ENCODE measurements around the gene DQX1. TPM values are rescaled to one million over a fixed set of nuclear protein-coding genes. Genes with fewer than 3 reads are reported as not detected.
"Not testable (repeated sequence)": the region's sequence is repeated elsewhere in the genome, so short reads cannot be mapped to it uniquely, and the experiment has no call there.

The DQX1 gene
- total RNA-seq, 1 donor from 2014 or later, result not detected

DNA sequence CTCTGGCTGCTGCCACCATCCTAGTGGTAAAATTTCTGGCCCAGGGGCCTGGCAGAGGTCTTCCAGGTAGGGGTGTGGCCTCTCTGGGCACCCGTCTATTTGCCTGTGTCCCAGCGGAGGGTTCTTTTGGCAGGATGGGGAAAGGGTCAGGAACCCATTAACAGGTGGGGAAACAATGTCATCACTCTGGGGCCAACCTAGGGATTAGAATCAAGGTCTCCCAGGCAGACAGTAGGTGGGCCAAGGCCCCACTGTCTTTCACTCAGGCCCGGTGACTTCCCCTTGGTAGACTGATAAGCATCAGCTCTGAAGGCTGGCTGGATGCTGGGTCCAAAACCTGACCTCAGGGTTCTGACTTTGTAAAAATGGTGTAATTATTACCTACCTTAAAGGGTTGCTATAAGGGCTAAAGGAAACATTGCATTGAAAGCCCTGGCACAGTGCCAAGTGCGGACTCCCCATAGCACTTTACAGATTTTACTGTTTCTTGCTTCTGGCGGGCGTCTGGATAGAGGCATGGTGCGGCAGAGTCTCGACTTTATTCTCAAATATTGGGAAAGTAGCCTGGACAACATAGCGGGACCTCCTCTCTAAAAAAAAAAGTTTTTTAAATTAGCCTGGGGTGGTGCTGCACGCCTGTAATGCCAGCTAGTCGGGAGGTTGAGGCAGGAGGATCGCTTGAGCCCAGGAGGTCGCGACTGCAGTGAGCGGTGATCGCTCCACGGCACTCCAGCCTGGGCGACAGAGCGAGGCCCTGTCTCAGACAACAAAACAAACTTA, 28.8 kb downstream of the DQX1 start:
- DNase-seq (ENCODE audit: low read depth in 2 of 2), result no peak

DNA sequence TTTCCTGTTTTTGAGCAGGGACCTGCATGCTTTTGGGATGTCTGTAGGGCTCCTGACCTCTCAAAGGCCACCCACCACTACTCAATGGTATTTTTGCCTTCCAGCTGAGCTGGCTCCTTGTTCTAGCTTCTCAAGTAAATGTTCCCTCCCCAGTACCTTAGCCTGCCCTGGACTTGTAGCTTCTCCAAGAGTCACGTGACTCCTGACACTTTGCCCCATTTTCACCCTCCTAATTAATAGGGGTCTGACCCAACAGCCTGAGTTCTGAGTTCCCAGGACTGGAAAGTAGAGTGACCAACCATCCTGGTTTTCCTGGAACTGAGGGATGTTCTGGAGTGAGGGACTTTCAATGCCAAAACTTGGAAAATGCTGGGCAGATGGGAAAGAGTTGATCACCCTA, 30.6 kb downstream of the DQX1 start:
- DNase-seq (ENCODE audit: low read depth in 2 of 2), result no peak

DNA sequence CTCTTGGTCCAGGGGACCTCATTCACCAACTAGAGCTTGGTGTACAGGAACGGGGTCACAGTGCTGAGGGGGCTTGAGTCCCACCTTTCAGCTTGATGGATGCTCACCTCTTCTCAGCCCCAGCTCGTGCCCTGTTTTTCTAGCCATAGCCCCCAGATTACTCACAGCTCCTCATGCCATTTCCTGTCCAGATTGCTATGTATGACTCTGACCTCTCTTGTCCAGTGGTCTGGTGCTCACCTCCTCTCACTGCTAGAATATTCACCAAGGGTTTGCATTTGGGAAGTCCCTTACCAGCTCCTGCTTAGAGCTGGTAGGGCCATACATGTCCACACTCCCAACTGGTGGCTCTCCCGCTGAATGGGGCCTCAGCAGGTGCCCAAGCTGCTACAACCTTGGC, 32.5 kb downstream of the DQX1 start:
- no peak for DNase-seq (ENCODE audit: low read depth in 2 of 2)

DNA sequence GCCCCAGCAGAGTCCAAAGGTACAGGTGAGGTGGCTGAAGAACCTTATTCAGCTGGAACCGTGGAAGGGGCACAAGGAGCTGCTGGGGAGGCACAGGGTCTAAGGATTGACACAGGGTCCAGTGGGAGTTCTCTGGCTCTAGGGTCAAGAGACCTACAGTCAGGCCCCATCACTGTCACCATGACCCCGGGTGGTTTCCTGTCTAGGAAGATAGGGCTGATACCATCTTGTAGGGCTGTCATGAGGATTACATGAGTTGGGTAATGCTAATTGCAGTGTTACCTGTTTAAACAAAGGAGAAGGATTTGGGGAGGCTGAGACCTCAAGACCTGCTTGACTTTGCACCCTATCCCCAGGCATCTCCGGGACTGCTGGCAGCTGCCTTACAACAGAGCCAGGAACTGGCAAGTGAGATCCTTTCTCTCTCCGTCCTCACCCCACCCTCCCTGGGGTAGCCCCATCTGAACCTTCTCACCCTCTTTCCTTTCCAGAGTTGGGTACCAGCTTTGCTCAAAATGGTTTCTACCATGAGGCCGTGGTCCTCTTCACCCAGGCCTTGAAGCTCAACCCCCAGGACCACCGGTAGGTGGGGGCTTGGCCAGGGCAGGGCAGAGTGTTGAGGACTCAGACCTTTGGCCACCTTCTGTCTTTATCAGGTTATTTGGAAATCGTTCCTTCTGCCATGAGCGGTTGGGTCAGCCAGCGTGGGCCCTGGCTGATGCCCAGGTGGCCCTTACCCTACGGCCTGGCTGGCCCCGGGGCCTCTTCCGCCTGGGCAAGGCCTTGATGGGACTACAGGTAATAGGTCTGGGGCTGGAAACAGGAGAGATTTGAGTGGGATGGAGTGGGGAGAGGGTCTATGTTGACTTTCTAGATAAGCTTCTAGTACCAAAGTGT, 34.1 kb downstream of the DQX1 start:
- DNase-seq (ENCODE audit: low read depth in 2 of 2), result no peak

DNA sequence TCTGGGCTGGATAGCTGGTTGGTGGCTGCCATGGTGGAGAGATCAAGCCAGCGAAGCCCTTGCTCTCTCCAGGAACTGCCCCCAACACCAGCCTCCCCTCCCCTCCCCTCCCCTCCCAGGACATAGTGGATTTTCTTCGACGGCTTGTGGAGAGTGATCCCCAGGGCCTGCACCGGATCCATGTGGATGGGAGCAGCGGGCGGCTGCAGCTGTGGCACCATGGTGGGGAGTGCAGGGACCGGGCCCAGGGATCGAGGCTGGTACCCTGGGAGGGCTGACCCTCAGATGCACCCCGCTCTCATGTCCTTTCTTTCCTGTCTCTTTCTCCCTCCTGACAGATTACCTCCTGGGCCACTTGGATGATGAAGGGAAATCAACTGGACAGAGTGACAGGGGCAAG, 36.1 kb downstream of the DQX1 start:
- DNase-seq (ENCODE audit: low read depth in 2 of 2), result no peak

DNA sequence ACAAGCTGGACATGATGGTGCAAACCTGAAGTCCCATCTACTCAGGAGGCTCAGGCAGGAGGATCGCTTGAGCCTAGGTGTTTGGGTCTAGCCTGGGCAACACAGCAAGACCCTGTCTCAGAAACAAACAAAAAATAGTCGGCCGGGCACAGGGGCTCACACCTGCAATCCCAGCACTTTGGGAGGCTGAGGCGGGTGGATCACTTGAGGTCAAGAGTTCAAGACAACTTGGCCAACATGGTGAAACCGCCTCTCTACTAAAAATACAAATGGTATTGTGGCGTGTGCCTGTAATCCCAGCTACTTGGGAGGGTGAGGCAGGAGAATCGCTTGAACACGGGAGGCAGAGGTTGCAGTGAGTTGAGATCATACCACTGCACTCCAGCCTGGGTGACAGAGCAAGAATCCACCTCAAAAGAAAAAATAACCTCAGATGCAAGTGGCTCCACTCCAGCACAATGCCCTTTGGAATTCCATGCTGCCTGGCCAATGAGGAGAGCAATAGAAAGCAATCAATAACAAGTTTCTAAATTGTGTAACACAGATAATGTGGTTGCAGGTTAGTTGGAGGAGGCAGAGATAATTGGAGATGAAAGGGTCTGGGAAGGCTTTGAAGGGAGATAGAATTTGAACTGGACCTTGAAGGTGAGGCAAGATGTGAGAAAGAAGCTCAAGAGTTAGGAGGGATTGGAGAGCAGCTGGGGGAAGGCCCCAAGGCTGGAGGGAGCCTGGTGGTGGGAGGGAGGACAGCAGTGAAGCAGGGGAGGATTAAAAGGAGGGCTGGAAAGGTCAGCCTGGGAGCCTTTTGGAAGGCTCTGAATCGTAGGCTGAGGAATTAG, 37.2 kb downstream of the DQX1 start:
- DNase-seq (ENCODE audit: low read depth in 2 of 2), result no peak

DNA sequence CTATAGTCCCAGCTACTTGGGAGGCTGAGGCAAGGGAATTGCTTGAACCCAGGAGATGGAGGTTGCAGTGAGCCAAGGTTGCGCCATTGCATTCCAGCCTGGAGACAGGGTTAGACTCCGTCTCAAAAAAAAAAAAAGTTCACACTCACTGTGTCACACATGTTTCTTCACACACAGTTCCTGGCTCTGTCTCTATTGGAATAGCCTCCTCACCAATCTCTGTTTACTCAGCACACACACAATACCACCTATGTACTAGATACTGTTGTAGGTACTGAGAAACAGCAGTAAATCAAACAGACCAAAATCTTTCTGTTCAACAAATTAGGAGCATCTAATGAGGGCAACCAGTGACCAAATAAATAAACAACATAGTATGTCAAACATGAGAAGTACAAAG, 39.9 kb downstream of the DQX1 start:
- DNase-seq (ENCODE audit: low read depth in 2 of 2), result no peak

DNA sequence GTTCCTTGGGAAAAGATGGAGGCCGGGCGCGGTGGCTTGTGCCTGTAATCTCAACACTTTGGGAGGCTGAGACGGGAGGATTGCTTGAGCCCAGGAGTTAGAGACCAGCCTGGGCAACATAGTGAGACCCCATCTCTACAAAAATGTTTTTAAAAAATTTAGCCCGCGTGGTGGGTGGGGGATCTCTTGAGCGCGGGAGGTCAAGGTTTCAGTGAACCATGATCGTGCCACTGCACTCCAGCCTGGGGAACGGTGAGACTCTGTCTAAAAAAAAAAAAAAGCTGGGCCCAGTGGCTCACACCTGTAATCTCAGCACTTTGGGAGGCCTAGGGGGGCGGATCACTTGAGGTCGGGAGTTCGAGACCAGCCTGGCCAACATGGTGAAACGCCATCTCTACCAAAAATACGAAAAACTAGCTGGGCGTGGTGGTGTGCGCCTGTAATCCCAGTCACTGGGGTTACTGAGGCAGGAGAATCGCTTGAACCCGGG, 42.3 kb downstream of the DQX1 start:
- not testable (repeated sequence) for DNase-seq (ENCODE audit: low read depth in 2 of 2)

DNA sequence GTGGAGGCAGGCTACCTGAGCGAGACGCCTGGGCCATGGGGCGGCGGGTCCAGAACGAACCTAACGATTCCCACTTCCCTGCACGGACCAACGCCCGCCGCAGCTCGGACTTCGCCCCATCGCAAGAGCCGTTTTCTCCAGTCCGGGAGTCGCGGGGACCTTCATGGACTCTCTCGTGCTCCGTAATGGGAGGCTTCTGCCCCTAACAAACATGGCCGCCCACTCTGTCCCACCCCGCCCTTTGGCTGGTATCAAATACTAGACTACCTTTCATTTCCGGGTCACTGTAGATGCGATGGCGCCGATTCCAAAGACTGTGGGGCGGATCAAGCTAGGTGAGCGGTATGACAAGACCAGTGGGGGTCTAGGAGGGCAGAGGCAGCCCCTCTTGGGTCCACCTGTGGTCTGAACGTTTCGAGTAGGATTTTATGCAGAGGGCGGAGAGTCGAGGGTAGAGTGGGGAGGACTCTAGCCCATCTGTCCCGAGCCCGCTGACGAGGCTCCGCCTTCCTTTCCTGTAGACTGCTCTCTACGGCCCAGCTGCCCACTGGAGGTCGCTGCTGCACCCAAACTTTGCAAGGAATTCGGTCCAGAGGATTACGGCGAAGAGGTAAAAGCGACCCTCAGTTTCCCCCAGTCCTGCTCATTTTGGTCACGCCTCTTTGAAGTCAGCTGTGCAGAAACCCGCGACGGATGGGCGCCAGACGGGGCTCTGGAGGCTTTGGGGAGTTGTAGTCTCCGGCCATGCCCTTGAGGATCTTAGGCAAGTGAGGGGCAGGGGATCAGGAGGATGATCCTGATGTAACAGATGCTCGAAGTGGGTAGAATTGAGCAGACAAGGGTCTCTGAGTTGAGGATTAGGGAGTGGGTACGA, 43.0 kb downstream of the DQX1 start, which contains the start of the genes CCDC142 and TTC31:
TSS of gene CCDC142 (minus strand) at position 198 of the 874 bp plus-strand sequence. CDS start at position 37, 161 bp downstream.
TSS of gene TTC31 (plus strand) at position 281 of the 874 bp plus-strand sequence. CDS start at position 296, 15 bp downstream.
- DNase-seq (ENCODE audit: low read depth in 2 of 2), result peak; percentile 88 to 97

DNA sequence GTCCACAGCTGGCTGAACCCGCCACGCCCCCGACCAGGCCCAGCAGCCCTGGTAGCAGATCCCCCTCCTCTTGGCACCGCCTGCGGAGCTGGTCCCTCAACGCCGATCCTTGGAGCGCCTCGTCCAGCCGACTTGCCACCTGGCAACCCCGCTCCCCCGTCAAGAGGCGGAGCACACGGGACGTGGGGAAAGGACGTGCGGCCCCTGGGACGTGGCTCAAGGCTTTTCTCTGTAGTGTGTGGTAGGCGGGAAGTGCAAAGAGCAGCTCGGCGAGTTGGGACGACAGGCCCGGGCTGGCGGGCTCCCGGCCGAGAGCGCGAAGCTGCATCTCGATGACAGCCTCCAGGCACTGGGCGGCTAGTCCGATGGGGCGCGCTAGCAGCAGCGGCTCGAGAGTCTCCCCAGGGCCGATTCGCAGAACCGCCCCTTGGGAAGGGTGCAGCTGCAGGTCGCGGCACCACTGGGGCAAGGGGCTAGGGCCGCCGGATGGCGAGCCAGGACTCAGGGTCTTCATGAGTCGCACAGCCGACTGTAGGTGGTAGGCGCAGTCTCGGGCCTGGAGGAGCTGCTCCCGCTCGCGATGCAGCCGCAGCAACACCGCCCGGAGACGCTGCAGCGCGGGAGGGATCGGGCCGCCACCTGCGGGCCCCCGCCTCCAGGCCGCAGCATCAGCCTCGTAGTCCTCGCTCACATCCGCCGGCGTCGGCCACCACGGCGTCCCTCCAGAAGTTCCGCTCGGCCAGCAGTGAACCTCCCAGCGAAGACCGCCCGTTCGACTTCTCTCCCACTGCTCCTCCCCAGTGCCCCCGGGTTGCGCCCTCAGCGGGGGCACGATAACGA, 43.9 kb downstream of the DQX1 start:
- DNase-seq (ENCODE audit: low read depth in 2 of 2), result peak in 1 of 2 donors; percentile 79

DNA sequence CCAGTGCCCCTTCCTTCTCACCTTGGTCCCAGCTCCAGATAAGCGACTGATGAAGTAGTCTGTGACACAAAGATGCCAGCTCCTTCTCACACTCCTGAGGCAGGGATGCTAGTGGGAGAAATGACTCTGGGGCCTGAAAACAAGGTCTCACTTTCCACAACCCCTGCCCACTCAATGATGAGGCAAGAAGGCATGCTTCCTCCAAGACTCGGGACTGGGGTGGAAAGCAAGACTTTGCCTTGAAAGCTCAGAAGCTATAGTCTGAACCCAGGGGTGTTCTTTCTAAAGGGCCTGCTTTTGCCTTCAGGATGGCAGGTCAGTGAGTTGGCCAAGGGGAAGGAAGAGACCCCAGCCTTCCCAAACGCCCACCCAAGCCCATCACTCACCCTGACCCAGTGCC, 44.6 kb downstream of the DQX1 start:
- DNase-seq (ENCODE audit: low read depth in 2 of 2), result no peak

DNA sequence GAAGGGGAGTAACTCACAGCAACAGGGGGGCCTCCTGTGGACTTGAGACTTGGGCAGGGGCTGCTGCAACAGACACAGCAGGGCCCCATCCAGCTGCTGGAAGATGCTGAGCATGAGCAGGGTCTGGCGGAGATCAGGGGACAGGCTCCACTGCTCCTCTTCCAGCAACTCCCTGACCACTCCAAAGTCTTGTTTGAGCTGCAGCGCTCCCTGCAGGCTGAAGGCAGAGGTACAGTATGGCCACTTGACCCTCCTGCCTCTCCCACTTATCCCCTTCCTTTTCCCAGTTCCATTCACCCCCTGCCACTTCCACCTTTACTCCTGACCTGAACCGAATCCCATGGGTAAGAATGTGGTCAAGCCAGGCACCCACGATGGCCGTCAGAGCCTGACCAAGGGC, 51.1 kb downstream of the DQX1 start:
- DNase-seq (ENCODE audit: low read depth in 2 of 2), result no peak

DNA sequence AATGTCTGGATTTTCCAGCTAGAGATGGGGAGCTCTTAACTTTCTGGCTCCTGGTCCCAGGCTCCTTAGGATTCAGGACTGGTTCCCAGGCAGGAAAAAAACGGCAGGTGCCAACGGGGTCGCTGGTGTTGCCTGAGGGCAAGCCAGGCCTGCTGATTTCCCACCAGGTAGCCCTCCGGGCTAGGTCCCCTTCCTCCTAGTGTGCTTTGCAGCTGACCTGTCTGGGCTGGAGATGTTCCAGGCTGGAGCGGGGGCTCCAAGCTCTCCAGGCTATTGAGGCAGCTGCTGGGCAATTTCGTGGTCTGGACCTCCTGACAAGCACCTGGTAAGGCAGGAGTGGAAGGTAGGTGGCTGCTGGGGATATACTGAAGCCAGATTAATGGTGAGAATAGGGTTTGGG, 51.5 kb downstream of the DQX1 start:
- DNase-seq (ENCODE audit: low read depth in 2 of 2), result no peak

DNA sequence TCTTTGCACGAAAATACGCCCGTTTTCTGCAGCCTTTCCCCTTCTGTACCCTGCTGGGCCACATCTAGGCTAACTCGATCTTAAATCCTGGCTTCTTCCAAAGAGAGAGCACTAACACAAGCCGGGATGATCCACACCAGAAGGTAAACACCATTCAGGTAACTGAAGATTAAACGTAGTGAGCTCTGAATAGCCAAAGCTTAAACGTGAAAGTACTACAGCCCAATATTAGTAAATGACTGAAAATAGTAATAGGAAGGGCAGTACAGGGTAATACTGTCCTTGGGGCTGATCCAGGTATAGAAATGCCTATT, 53.1 kb downstream of the DQX1 start:
- no peak for DNase-seq (ENCODE audit: low read depth in 2 of 2)

DNA sequence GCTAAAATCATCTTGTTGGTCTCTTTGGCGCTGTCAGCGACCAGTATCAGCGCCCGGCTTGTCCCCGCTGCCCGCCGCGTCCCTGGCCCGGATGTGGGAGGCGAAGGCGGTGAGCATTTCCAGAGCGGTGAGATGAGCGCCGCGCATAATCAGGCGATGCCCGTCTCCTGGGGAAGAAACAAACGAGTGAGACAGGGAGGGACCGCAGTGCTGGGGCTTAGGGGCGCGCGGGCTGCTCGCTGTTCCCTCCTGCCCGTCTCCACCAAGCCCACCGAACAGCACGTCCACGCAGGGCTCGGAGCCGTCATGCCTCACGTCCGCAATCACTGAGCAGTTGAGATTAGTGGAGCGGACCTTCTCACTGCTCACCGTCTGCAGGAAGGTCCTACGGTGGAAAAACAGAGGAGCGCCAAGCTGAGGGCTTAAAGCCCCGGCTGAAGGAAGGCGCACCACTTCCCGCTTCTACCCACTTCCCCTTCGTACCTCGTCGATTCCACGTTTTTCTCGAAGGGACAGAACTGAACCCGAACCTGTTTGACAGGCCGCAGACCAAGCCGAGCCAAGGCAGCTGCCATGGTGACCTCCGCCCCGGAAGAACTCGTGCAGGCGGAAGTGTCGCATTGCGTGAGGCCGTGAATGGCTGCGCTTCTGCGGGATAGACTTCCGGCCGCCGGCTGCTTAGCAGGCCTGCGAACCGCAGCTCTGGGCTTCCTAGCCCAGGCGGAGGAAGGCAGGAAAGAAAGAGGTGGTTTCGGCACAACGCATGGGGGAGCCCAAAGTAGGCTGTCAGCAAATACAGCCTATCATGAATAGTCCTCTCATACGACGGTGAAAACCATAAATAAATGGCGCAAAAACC, 53.7 kb downstream of the DQX1 start, which contains the start of gene MRPL53:
TSS of gene MRPL53 (minus strand) at position 595 of the 859 bp plus-strand sequence. CDS start at position 575, 20 bp downstream.
- DNase-seq (ENCODE audit: low read depth in 2 of 2), result peak; percentile 87 to 94

DNA sequence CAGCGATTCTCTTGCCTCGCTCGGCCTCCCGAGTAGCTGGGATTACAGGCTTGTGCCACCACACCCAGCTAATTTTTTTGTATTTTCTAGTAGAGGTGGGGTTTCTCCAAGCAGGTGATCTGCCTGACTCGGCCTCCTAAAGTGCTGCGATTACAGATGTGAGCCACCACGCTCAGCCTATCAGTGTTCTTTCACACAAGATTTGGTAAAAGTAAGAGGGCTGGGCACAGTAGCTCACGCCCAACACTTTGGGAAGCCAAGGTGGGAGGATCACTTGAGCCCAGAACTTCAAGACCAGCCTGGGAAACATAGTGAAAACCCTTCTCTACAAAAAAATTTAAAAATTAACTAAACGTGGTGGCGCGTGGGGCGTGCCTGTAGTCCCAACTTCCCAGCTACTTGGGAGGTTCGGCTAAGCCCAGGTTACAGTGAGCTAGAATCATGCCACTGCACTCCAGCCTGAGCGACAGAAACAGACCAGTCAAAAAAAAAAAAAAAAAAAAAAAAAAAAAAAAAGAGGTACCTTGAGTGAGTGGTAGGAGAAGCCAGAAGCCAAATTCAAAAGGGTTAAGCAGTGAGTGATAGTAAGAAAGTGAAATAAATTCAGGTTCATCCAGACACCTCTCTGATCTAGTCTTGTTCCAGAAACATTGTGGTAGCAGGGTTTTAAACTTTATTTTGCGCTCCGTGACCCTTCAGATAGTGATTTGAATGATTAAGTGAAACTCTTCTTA, 54.5 kb downstream of the DQX1 start:
- DNase-seq (ENCODE audit: low read depth in 2 of 2), result no peak

DNA sequence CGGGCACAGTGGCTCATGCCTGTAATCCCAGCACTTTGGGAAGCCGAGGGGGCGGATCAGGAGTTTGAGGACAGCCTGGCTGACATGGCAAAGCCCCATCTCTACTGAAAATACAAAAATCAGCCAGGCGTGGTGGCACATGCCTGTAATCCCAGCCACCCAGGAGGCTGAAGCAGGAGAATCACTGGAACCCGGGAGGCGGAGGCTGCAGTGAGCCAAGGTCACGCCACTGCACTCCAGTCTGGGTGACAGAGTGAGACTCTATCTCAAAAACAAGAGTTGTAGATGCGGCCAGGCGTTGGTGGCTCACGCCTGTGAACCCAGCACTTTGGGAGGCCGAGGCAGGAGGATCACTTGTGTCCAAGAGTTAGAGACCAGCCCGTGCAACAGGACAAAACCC, 55.3 kb downstream of the DQX1 start:
- not testable (repeated sequence) for DNase-seq (ENCODE audit: low read depth in 2 of 2)
